ENCODE results near the gene SORCS1. TPM values are rescaled to one million over a fixed set of nuclear protein-coding genes. Genes with fewer than 3 reads are reported as not detected.
A peak's percentile ranks its signal among the peaks of the same experiment; 100 is the strongest.

SORCS1 gene
- polyA plus RNA-seq, 4 donors, result 8.3 to 21.3 (median 14.1) TPM

DNA sequence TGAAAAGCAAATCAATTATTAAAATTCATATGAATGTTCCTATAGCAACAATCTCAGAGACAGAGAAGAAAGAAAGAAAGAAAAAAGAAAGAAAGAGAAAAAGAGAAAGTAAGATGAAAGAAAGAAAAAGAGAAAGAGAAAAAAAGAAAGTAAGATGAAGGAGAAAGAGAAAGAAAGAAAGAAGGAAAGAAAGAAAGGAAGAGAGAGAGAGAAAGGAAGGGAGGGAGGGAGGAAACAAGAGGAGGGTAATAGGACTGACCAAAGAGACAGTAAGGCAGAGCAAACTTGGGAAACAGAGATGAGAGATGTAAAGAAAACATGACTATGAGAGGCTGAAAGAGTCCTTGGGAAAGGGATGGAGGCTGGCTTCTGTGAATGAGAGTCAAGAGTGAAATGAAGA is 458.4 kb downstream of the SORCS1 start:
- no peak for DNase-seq (ENCODE audit: low read depth in 4 of 4, low spot score in 2 of 4)

DNA sequence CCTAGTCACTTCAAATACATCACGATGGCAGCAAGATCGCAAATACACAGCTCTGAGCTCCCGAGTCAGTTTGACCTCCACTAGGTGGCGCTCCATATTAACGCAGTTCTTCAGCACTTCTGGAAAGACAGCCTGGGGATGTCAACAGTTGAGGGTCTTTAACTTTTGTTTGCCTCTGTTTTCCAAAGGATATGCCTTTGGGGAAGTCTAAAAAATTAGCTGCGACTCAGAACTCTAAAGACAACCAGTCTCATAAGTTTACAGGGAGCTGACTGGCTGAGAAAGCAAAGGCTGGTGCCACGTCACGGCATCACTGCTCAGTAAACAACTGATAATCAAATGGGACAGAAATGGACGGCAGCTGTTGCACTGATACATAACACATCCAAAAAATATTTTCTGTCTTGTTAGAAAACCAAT is 458.8 kb downstream of the SORCS1 start:
- peak; percentile 66 to 85 (median 78) for DNase-seq (ENCODE audit: low read depth in 4 of 4, low spot score in 2 of 4)

DNA sequence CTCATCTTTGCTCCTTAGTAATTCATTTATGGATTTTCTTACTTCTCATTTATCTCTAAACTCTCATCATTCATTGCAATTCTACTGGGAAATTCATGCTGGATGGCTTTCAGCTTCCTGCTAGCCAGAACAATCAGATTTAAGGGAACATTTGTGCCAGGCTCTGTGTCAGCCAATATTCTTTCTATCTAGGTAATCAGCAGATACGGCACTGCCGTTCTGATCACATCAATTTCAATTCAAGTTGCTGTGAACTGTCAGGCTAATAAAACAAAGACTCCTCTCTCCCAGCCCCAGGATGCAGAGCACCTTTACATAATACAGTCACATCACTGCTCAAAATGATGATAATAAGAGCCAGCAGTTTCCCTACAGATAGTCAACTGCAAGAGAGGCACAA is 468.3 kb downstream of the SORCS1 start:
- no peak for DNase-seq (ENCODE audit: low read depth in 4 of 4, low spot score in 2 of 4)

DNA sequence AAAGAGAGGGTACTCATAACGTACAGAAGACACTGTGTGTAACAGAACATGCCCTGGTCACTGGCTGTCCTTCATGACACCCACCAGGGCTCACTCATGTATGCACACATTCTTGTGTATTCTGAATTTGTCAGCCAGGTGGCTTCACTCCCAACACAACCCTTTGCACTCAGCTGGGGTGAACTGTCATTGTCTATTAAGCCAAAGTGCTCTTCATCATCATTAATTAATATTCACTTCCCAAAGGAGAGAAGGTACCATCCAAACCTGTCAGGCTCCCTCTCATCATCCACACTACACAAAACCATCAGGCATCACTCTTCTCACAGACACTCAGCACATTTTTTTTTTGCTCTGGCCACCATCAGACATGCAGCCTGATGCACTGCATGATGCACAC is 469.8 kb downstream of the SORCS1 start:
- DNase-seq (ENCODE audit: low read depth in 4 of 4, low spot score in 2 of 4), result no peak

DNA sequence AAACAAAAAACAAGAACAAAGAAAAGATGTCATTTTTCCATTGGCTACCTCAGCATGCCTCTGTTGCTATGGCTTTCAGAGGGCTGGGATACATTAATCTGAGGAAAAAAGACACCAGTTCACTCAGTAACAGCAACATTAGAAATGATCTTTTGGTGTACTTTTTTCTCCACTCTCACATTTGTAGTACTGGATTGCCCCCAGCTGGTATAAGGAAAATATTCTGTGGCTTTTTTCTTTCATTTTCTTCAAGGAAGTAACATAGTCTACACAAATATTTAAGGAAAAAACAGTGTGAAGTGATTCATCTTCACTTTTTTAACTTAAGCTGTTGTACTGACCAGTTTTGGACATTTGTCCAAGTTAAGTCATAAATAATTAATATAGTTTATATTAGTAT is 482.3 kb downstream of the SORCS1 start:
- peak in 1 of 4 donors; percentile 13 for DNase-seq (ENCODE audit: low read depth in 4 of 4, low spot score in 2 of 4)

DNA sequence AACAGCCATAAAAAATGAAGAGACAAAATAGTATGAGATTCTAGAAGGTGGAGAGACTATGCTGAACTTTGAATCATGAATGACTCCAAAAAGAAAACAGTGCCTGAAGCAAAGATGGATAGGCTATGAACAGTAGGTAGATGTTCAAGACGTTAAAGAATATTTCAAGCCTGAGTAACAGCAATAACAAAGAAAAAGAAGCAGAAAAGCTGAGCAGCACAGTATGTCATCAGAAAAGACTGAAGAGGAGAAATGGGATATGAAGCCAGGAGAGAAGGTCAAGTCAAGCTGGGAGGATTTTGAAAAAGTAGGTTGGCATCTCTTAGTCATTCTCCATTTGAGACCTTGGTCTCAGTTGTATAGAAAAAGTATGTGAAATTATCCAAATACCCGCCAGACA is 484.4 kb downstream of the SORCS1 start:
- DNase-seq (ENCODE audit: low read depth in 4 of 4, low spot score in 2 of 4), result no peak

DNA sequence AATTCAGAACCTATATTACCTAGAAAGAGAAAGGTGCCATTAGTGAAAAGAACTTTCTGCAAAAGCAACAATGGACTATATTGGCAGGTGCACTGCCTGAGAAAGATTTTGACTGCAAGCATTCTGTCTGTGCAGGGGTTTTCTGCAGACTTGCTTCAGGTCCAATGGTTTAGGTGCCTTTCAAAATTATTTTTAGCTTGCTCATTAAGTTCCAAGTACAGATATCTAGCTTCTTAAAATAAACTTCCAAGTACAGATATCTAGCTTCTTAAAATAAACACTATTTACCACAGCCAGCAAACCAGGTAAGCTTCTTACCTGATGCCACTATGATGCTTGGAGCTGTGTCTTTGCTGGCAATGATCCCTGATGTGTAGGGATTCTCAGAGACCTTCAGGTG is 485.2 kb downstream of the SORCS1 start:
- no peak for DNase-seq (ENCODE audit: low read depth in 4 of 4, low spot score in 2 of 4)

DNA sequence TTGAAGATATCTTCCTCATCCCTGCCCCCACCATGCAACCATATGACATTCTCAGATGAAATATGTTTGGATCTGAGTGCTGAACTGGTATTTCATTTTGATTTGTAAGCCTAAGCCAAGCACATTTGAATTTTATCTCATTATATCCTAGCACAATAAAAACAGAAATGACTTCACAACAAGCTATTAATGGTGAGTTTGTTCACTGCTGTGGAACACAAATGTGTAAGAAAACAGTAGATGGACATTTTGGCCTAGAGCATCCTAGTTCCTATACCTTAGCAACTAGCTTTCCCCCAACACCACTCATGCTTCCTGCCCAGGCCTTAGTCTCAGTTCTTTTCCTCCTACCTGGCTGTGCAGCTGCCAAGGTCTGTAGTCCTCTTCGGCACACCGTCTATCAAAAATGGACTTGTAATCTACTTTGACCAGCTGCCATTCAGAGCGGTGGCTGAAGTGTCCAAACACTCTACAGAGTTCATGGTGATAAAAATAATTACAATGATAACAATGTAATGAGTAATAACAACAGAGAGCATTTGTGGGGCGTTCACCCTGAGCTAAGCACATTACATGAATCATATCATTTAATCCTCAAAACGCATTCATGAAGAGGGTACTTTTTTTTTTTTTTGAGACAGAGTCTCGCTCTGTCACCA is 491.9 kb downstream of the SORCS1 start:
- no peak for DNase-seq (ENCODE audit: low read depth in 4 of 4, low spot score in 2 of 4)

DNA sequence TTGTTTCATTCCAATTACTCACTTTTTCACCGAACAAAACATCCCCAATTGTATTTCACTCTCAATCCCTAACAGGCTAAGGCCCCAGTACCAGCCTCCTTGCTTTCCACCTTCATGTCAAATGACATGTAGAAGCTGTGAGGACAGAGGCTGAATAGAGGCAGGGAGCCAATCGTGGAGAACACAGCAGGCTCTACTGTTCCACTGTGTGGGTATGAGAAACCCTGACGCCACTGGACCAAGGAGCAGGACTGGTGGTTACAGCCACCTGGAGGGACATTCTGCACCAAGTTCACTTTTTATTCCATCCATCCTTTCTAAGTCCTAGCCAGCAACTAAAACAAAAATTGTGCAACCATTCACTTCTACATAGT is 502.8 kb downstream of the SORCS1 start:
- DNase-seq (ENCODE audit: low read depth in 4 of 4, low spot score in 2 of 4), result no peak

DNA sequence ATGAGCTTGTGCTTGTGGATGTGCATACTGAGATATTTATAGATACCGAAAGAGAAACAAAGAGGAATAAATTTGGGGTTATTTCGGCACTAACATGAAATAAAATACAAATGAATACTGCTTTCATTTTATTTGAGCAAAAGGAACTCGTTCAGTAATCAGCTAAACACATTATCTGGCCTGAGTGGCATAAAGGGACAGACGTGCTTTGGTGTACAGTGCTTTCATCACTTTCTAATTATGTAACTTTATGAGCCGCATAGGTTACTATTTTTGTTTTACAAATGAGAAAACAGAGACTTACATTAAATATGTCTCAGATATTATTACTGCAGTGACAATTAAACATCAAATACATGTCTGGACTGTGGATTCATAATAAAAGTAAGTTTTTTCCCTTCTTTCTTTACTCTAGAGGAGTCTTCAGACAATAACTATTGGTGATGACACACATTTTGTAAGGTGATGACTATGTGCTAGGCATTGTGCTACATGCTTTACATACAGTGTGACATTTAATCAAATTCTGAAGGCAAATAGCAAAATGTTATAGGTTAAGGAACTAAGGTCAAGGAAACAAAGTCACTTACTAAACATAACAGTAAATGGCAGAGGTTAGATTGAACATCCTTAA is 503.3 kb downstream of the SORCS1 start:
- no peak for DNase-seq (ENCODE audit: low read depth in 4 of 4, low spot score in 2 of 4)

DNA sequence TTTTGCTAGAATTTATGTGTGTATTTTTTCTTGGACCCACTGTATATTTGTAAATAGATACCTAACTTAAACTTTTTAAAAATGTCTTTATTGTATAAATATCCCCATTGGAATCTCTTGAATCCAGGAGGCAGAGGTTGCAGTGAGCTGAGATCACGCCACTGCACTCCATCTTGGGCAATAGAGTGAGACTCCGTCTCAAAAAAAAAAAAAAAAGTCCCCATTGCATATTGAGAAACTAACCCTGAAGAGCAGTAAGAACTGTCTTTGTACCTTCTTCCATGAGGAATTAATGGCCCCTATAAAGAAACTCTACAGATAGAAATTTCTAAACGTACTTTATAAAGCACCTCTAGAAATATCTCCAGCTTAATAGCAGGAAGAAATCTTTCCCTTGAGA is 504.0 kb downstream of the SORCS1 start:
- DNase-seq (ENCODE audit: low read depth in 4 of 4, low spot score in 2 of 4), result no peak

DNA sequence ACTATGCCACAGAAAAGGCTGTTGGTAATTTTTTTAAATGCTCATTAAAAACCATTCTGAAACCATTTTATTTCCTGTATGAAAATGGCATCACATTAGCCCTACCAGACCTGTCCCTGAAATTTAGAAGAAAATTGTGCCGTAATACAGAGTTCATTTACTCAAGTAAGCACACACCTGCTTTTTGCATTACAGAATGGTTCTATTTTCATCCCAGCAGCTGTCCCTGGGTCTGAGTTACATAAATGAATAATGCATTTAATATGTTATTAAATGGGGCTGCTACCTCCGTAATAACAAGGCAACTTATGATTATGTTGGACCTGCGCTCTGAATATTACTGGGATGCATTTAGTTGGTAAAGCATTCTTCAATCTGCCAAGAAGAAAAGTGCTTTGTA is 508.9 kb downstream of the SORCS1 start:
- DNase-seq (ENCODE audit: low read depth in 4 of 4, low spot score in 2 of 4), result no peak

DNA sequence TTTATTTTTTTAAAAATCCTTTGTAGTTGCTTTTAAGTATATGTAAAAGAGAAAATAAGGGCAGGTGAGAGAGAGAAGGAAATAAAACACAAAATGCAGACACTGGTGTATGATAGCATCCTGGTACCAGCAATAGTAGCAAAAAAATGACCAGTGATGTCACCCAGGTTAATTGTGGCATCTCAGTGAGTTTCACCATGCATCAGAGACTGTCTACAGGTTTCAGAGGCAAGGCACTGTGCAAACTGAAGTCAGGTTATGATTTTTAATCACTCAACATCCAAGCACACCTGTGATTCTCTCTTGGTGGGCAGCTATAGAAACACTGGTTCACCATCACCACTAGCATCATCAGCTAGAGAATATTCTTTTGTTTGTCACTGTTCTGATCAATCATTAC is 509.3 kb downstream of the SORCS1 start:
- DNase-seq (ENCODE audit: low read depth in 4 of 4, low spot score in 2 of 4), result no peak

DNA sequence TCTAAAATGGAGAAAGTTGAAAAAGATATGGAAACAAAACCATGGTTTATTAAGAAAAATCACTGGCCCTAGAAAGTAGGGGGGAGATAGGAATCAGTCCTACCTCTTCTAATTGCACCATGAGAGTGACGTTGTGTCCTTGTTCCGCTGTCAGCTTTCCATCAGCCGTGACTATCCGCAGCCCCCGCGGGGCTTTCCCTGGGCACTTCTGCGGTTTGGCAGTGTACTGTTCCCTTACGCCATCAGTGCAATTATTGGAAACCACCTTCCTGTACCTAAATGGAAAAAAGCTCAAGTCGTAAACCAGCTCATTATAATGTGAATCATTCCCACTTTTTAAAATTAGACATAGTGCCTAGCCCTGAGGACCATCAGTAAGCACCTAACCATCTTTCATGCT is 512.2 kb downstream of the SORCS1 start:
- no peak for DNase-seq (ENCODE audit: low read depth in 4 of 4, low spot score in 2 of 4)

DNA sequence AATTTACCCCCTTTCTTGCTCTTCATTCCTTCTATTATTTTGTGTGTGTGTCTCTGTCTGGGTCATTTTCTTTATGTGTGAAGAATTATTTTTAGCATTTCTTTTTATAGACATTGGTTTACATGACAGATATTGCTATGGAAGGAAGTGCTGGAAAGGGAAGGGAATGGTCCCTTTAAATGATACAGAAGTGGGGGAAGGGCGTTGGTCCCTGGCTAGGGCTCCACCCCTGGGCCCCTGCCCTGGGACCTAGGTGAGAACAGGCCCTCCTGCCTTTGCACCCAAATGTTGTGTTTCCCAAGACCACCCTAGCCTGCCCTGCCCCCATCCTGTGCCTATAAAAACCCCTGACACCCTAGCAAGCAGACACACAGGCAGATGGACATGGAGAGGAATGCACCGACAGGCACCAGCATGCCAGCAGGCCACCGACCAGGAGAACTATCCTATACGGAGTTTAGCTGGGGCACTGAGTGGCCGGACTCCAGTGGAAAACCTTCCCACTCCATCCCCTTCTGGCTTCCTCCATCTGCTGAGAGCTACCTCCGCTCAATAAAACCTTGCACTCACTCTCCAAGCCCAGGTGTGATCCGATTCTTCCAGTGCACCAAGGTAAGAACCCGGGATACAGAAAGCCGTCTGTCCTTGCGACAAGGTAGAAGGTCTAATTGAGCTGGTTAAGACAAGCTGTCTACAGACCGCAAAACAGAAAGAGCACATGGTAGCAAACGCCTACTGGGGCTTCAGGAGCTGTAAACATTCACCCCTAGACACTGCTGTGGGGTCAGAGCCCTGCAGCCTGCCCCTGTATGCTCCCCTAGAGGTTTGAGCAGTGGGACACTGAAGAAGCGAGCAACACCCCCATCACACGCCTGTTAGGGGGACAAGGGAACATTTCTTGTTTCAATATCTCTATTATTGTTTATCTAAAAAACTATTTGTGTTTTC is 515.7 kb downstream of the SORCS1 start:
- no peak for DNase-seq (ENCODE audit: low read depth in 4 of 4, low spot score in 2 of 4)

DNA sequence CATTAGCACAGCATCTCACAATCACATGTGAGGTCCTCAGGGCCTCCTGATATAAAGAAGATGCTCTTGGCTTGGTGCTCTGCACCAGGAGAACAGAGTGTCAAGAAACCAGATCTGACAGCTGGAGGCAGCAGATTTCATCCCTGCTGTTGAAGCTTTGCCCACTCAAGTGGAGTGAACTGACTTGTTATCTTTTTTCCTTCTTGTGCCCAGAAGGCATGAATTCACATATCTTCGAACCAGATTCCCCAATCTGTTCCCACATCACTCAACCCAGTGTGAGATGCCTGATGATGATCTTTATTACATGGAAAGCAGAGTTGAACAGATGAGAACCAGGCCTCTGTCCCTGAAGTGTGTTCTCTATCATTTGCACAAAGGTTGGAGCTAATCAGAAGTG is 521.0 kb downstream of the SORCS1 start:
- no peak for DNase-seq (ENCODE audit: low read depth in 4 of 4, low spot score in 2 of 4)

DNA sequence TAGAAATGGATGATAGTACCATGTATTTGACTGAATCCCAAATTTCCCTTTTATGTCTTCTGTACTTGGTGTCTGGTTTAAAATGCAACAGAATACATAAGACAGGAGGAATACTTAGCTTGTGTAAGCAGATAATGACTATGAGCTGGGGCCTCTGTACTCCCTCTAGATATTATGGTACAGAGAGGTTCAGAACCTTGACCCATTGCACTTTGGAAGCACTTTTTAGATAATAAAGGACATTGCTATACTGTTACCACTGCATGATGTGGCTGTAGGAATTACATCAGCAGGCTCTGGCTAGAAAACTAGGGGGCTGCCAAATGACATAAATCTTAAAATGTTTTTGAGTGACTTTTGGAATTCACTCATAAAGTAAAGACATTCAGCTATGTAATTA is 526.6 kb downstream of the SORCS1 start:
- DNase-seq (ENCODE audit: low read depth in 4 of 4, low spot score in 2 of 4), result no peak

DNA sequence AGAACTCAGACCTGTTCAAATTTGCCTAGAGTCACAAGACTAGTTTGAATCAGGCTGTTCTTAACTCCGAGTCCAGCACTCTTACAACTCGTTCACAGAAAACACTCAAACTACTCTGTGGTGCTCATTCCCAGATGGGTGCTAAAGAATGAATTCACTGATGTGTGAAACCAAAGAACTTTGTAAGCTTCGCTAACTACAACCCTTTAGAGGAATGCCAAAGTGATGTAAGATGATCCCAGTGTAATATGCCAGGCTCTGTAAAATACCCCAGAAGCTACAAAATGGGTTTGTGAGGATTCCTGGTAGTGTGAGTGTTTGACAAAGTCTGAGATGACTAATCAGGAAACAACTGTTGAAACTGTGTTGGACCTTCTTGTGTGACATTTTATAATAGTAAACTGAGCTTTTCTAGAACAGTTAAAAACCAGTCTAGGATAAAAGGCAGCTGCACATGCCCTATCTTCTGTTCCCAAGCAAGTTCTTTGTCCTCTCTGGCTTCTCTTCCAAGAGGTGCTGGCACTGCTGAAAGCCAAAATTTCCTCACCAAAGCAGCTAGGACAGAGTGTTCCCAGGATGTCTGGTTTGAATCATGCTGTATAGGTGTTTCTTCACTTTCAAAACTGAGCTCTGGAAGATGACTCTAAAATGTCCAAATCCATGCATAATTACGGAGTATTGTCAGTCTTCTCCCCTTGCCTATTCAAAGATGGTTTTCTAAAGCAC is 527.6 kb downstream of the SORCS1 start:
- DNase-seq (ENCODE audit: low read depth in 4 of 4, low spot score in 2 of 4), result no peak

DNA sequence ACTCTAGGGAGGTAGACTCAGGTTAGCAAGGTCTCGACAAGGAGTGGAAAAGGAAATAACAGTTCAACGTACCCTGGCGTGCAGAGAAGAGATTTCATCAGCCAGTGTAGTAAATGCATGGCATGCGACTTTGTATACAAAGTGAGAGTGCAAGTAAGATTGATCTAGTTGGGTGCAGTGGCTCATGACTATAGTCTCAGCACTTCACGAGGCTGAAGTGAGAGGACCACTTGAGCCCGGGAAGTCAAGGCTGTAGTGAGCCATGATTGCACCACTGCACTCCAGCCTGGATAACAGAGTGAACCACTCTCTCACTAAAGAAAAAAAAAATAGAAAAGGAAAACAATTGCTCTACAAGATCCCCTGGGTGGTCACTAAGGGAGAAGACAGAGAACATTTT is 528.6 kb downstream of the SORCS1 start:
- DNase-seq (ENCODE audit: low read depth in 4 of 4, low spot score in 2 of 4), result no peak

DNA sequence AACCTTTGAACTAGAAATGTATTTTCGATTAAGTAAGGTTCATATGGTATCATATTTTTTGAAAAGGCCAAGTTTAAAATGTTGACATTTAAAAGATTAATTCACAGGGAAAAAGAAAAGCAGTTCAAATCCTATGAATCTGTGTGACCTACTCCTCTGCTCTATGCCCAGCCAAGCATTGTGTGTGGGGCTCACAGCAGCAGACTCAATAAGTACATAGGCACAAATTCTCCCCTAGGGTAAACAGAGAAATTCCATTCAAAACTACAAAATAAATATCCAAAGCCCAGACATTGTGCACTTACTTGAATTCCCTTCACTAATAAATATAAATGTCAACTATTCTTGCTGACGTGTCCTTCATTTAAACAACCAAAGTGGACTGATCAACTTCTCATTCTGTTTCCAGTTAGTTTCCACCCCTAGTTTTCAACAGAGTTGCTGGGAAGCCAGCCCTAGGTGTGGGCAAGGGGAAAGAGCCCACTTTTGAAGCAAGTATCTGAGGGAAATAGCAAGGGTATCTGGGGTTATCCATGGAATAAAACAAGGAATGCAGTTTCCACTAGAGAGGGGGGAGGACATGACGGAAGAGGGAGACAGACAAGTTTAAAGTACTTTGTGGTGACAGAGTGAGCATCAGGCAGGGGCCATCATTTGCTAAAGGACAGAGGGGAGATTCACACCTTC is 533.3 kb downstream of the SORCS1 start:
- no peak for DNase-seq (ENCODE audit: low read depth in 4 of 4, low spot score in 2 of 4)
